ENCODE results near the gene NNAT.

NNAT gene

DNA sequence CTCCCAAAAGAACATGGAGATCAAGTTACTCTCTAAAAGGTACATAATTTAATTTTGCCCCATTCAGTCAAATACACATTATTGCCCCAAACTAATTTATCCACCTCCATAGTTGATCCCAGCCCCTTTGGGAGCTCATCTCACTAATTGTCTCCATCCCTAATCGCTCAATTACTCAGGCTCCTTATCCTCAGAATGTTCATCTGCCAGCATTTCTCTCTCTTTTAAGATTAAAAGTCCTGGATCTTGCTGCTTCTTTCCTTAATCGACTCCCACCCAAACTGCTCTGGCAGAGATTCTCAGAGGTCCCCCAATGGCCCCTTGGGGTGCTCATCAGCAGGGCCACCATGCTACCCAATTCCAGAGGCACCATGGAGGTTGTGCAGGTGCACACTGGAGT is 18.4 kb upstream of the NNAT start:
- Histone ChIP-seq H3K27ac (ENCODE audit: low read length) (no peak overlapping the region), H3K4me3 (ENCODE audit: low read length) (no peak overlapping the region), H3K36me3 (ENCODE audit: control insufficient read depth, insufficient read depth, low read length) (no peaks in the 10 kb centered on the region), H3K9me3 (ENCODE audit: control insufficient read depth, insufficient read depth, low read length) (no peaks in the 10 kb centered on the region), H3K4me1 (ENCODE audit: control insufficient read depth, insufficient read depth, low read length) (peaks cover 9% of the 10 kb centered on the region; the same call in 1 of the 2 replicates), H3K27me3 (ENCODE audit: control insufficient read depth, insufficient read depth, low read length) (no peaks in the 10 kb centered on the region)
- DNase-seq (ENCODE audit: low read depth, low spot score), result no peak
- WGBS (ENCODE audit: insufficient coverage, insufficient read length), result no CpG with 5 or more reads among the region's 2 CpGs

DNA sequence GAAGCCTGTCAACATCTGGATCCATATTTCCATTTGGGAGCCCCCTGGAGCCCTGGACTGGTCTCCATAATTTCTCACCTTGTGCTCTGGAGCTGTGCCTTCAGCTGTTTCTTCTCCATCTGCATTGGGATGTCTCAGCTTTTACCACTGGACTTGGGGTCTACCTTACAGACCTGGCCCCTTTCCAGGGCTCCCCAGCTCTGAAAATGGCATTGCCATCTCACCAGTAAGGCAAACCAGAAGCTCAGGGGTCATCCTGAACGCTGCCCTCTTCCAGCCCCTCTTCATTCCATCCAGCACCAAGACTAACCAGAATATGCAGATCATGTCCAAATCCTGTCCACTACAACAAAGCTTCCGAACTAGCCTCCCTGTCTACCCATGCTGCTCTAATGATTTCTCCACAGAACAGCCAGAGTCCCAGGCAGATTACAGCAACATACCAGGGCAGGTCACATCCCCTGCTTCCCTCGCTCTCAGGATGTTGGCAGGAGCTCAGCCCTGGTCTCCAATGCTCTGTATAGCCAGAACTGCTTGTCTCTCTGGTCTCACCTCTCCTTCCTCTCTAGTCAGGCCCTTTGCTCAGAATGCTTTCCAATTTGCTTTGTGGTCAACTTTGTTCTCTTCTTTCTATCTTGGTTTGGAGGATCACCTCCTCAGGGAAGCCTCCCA is 17.7 kb upstream of the NNAT start:
- WGBS (ENCODE audit: insufficient coverage, insufficient read length), result no CpG with 5 or more reads among the region's 3 CpGs
- H3K4me3 ChIP-seq (ENCODE audit: low read length), result no peak overlapping the region
- no peak overlapping the region for H3K27ac ChIP-seq (ENCODE audit: low read length)
- H3K9me3 ChIP-seq (ENCODE audit: control insufficient read depth, insufficient read depth, low read length), result no peaks in the 10 kb centered on the region
- H3K4me1 ChIP-seq (ENCODE audit: control insufficient read depth, insufficient read depth, low read length), result peaks cover 9% of the 10 kb centered on the region; the same call in 1 of the 2 replicates
- no peaks in the 10 kb centered on the region for H3K36me3 ChIP-seq (ENCODE audit: control insufficient read depth, insufficient read depth, low read length)
- no peak for DNase-seq (ENCODE audit: low read depth, low spot score)
- no peaks in the 10 kb centered on the region for H3K27me3 ChIP-seq (ENCODE audit: control insufficient read depth, insufficient read depth, low read length)

DNA sequence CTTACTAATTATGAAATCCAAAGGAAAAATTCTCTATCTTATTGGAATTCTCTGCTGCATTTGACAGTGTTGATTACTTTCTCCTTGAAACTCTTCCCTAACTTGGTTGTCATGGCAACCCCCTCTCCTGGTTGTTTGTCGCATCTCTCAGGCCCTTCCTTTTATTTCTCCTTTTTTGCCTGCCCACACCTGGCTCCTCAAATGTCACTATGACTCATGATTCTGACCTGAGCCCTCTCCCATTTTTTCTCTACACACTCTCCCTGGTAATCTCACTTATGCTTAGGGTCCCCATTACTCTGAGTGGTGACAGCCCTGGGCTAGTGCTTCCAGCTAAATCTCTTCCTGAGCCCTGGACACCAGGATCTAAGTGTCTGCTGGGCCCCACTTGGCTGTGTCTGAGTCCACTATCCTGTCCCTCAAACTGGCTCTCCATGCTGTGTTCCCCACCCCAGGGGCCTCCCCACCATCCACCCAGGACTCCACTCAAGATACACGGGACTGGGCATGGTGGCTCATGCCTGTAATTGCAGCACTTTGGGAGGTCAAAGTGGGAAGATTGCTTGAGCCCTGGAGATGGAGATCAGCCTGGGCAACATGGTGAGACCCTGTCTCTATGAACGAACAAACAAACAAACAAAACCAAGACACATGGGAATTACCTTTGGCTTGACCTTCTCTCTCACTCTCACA is 16.5 kb upstream of the NNAT start:
- H3K36me3 ChIP-seq (ENCODE audit: control insufficient read depth, insufficient read depth, low read length), result no peaks in the 10 kb centered on the region
- peaks cover 9% of the 10 kb centered on the region; the same call in 1 of the 2 replicates for H3K4me1 ChIP-seq (ENCODE audit: control insufficient read depth, insufficient read depth, low read length)
- no peaks in the 10 kb centered on the region for H3K9me3 ChIP-seq (ENCODE audit: control insufficient read depth, insufficient read depth, low read length)
- no peak overlapping the region for H3K4me3 ChIP-seq (ENCODE audit: low read length)
- DNase-seq (ENCODE audit: low read depth, low spot score), result no peak
- no CpG with 5 or more reads among the region's 3 CpGs for WGBS (ENCODE audit: insufficient coverage, insufficient read length)
- H3K27me3 ChIP-seq (ENCODE audit: control insufficient read depth, insufficient read depth, low read length), result no peaks in the 10 kb centered on the region
- H3K27ac ChIP-seq (ENCODE audit: low read length), result no peak overlapping the region

DNA sequence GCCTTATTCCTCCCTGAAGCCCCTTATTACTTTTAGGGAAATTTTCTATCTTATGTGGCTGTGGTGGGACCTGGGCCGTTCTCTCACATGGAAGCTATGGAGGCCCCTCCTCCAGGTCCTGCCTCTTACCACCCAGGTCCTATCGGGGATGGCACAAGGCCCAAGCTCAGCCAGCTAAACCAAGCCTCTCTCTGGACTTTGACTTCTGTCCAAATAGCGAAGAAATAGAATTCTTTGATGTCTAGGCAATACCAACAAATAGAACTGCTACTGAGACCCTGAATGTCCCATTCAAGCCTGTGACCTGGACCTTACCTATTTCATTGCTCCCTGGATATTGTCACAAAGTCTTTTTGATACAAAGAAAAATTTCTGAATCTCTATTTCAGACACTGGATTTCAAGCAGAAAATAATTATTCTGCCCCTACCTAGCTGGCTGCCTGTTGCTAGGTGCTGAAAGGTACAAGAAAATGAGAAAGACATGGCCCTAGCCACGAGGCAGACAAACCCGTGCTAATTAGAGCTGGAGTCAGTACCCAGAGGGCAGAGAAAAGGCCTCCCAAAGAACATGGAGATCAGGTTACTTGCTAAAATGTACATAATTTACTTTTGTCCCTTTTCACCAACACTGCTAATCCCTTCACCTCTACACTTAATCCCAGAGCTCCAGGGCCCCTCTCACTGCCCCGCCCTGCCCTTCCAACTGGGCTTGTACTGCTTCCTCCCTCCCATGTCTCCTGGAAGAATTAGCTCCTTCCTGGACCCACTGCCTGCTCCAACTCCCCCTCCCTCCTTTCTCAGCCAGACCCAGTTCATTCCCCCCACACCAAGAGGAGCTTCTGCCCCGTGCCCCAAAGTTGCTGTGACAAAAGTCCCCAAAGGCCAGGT is 15.5 kb upstream of the NNAT start:
- no peaks in the 10 kb centered on the region for H3K27me3 ChIP-seq (ENCODE audit: control insufficient read depth, insufficient read depth, low read length)
- DNase-seq (ENCODE audit: low read depth, low spot score), result no peak
- peaks cover 9% of the 10 kb centered on the region; the same call in 1 of the 2 replicates for H3K4me1 ChIP-seq (ENCODE audit: control insufficient read depth, insufficient read depth, low read length)
- H3K36me3 ChIP-seq (ENCODE audit: control insufficient read depth, insufficient read depth, low read length), result no peaks in the 10 kb centered on the region
- H3K27ac ChIP-seq (ENCODE audit: low read length), result no peak overlapping the region
- H3K9me3 ChIP-seq (ENCODE audit: control insufficient read depth, insufficient read depth, low read length), result no peaks in the 10 kb centered on the region
- WGBS (ENCODE audit: insufficient coverage, insufficient read length), result no CpG with 5 or more reads among the region's 7 CpGs
- no peak overlapping the region for H3K4me3 ChIP-seq (ENCODE audit: low read length)

- DNase-seq (ENCODE audit: low read depth, low spot score), result no peak
- no peak overlapping the region for H3K4me3 ChIP-seq (ENCODE audit: low read length)
- no peak overlapping the region for H3K27ac ChIP-seq (ENCODE audit: low read length)
- H3K9me3 ChIP-seq (ENCODE audit: control insufficient read depth, insufficient read depth, low read length), result no peaks in the 10 kb centered on the region
- WGBS (ENCODE audit: insufficient coverage, insufficient read length), result no CpG with 5 or more reads among the region's 4 CpGs
- peaks cover 9% of the 10 kb centered on the region; the same call in 1 of the 2 replicates for H3K4me1 ChIP-seq (ENCODE audit: control insufficient read depth, insufficient read depth, low read length)
- no peaks in the 10 kb centered on the region for H3K36me3 ChIP-seq (ENCODE audit: control insufficient read depth, insufficient read depth, low read length)
- no peaks in the 10 kb centered on the region for H3K27me3 ChIP-seq (ENCODE audit: control insufficient read depth, insufficient read depth, low read length)
Observed at GRCh38 chr20:37506152-37506725, 14.8 kb upstream of the NNAT start.

- Histone ChIP-seq H3K4me3 (ENCODE audit: low read length) (no peak overlapping the region), H3K36me3 (ENCODE audit: control insufficient read depth, insufficient read depth, low read length) (peaks cover 2% of the 10 kb centered on the region; the same call in 1 of the 2 replicates), H3K27me3 (ENCODE audit: control insufficient read depth, insufficient read depth, low read length) (no peaks in the 10 kb centered on the region), H3K4me1 (ENCODE audit: control insufficient read depth, insufficient read depth, low read length) (peaks cover 4% of the 10 kb centered on the region; the same call in 1 of the 2 replicates), H3K9me3 (ENCODE audit: control insufficient read depth, insufficient read depth, low read length) (no peaks in the 10 kb centered on the region), H3K27ac (ENCODE audit: low read length) (no peak overlapping the region)
- WGBS (ENCODE audit: insufficient coverage, insufficient read length), result no CpG with 5 or more reads among the region's 5 CpGs
- no peak for DNase-seq (ENCODE audit: low read depth, low spot score)
Observed at GRCh38 chr20:37510226-37510625, 10.8 kb upstream of the NNAT start.

DNA sequence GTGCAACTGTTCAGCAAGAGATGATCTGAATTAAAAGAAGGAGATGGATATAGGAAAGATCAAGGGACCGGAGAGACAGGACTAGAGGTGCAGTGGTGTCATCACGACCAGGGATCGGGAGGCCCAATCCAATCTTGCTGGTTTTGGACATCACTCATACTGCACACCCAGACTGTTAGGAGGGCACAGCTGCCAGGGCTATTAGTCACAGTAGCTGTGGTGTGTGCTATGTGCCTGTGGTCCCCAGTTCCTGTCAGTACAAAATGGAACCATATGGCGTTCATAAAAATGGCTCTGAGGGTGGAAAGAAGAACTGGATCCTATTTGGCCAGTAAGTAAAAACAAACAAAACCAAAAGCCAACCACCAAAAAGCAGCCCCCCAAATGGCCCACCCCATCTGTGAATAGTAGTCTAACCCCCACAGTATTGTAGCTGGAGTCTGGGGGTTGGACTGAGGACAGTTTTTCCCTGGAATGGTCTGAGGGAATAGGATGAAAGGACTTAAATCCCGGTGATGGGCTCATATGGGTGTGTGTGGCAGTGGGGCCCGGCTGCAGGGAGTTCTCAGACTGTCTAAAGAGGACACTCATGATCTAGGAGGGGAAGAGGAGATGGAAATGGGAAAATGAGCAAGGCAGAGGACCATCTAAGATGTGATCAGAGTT is 9.3 kb upstream of the NNAT start:
- peaks cover 2% of the 10 kb centered on the region; the same call in 1 of the 2 replicates for H3K36me3 ChIP-seq (ENCODE audit: control insufficient read depth, insufficient read depth, low read length)
- no peaks in the 10 kb centered on the region for H3K9me3 ChIP-seq (ENCODE audit: control insufficient read depth, insufficient read depth, low read length)
- H3K4me1 ChIP-seq (ENCODE audit: control insufficient read depth, insufficient read depth, low read length), result peaks cover 2% of the 10 kb centered on the region
- no peak for DNase-seq (ENCODE audit: low read depth, low spot score)
- WGBS (ENCODE audit: insufficient coverage, insufficient read length), result no CpG with 5 or more reads among the region's 6 CpGs
- no peak overlapping the region for H3K27ac ChIP-seq (ENCODE audit: low read length)
- H3K4me3 ChIP-seq (ENCODE audit: low read length), result no peak overlapping the region
- H3K27me3 ChIP-seq (ENCODE audit: control insufficient read depth, insufficient read depth, low read length), result no peaks in the 10 kb centered on the region

GRCh38 chr20:37513779-37514359 is 7.2 kb upstream of the NNAT start:
- Histone ChIP-seq H3K27ac (ENCODE audit: low read length) (no peak overlapping the region), H3K36me3 (ENCODE audit: control insufficient read depth, insufficient read depth, low read length) (peaks cover 2% of the 10 kb centered on the region; the same call in 1 of the 2 replicates), H3K27me3 (ENCODE audit: control insufficient read depth, insufficient read depth, low read length) (no peaks in the 10 kb centered on the region), H3K4me3 (ENCODE audit: low read length) (no peak overlapping the region), H3K9me3 (ENCODE audit: control insufficient read depth, insufficient read depth, low read length) (no peaks in the 10 kb centered on the region), H3K4me1 (ENCODE audit: control insufficient read depth, insufficient read depth, low read length) (peaks cover 4% of the 10 kb centered on the region)
- no peak for DNase-seq (ENCODE audit: low read depth, low spot score)
- no CpG with 5 or more reads among the region's 4 CpGs for WGBS (ENCODE audit: insufficient coverage, insufficient read length)

DNA sequence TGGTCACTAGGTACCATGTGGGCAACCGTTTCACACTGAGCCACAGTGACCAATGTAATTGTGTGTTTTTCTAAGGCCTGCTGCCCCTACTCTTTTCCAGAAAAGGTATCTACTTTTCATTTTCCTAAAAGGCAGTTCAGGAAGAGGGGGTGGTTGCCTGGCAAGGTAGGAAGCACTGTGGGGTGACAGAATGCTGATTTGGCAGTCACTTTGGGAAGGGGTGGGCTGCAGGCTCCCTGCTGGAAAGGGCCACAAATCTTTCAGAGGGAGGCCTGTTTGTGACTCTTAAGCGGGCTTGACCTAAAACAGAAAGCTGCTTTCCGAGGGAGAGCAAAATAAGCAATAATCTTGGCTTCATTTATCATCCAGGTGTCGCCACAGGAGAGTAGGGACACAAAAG is 5.2 kb upstream of the NNAT start:
- peaks cover 2% of the 10 kb centered on the region; the same call in 1 of the 2 replicates for H3K36me3 ChIP-seq (ENCODE audit: control insufficient read depth, insufficient read depth, low read length)
- no peak overlapping the region for H3K4me3 ChIP-seq (ENCODE audit: low read length)
- no peaks in the 10 kb centered on the region for H3K9me3 ChIP-seq (ENCODE audit: control insufficient read depth, insufficient read depth, low read length)
- DNase-seq (ENCODE audit: low read depth, low spot score), result no peak
- no peaks in the 10 kb centered on the region for H3K27me3 ChIP-seq (ENCODE audit: control insufficient read depth, insufficient read depth, low read length)
- H3K4me1 ChIP-seq (ENCODE audit: control insufficient read depth, insufficient read depth, low read length), result peaks cover 10% of the 10 kb centered on the region
- no peak overlapping the region for H3K27ac ChIP-seq (ENCODE audit: low read length)
- WGBS (ENCODE audit: insufficient coverage, insufficient read length), result no CpG with 5 or more reads among the region's 4 CpGs
